ENCODE data around the gene TBK1.

Gene TBK1

DNA sequence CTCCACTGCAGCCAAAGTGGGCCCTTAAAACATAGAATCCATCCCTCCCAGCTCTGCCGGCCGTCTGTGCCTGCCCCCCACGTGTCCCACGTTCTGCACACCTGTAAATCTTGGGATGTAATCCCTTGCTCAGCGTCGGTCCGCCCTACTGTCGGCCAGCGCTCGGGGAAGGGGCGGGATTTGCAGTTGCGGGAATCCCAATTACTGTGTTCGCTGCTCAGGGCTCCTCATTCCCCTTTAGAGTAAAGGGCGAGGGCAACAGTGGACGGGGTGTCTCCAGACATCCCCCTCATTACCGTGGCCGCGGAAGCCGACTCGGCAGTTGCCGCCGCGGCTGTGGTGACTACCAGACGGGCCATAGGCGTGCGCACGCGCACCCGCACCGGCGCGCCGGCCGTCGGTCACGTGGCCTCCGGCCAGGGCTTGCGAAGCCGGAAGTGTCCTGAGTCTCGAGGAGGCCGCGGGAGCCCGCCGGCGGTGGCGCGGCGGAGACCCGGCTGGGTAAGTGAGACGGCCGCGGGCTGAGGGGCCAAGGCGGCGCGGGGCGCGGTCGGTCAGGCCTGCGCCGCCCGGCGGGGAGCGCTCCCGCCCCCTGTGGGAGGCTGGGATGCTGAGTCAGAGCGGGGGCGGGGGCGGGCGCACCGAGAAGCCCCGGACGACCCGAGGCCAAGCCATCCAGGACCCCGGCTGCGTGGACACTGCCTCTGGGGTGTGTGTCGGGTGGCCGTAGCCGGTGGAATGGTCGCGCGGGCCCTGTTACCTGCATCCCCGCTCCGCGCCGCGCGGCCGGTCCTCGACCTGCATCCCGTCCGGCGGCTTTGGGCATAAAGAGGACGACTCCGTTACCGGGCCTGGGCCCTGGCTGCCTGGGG, at the start of gene TBK1:
TBK1 (plus strand) TSS at position 434 of the 872 bp plus-strand sequence. CDS start 3,751 bp downstream, outside the sequence.
- DNase-seq, result peak; percentile 72

DNA sequence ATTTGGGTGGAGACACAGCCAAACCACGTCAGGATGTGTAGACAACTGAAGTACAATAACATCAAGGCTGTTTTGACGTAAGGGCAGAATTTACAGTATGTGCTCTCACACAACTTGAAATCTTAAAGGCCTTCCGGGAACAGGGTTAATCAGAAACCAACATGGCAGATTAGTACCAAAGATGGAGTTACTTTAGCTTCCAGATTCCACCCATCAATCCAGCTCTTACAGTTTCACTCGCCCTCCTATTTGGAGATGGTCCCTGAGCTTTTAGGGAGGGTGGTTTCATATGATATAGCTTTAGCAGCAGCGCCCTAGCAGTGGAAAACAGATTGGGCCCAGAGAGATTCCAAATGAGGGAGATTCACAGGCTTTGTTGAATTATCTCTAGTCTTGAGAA, 49.7 kb upstream of the TBK1 start:
- DNase-seq, result no peak

DNA sequence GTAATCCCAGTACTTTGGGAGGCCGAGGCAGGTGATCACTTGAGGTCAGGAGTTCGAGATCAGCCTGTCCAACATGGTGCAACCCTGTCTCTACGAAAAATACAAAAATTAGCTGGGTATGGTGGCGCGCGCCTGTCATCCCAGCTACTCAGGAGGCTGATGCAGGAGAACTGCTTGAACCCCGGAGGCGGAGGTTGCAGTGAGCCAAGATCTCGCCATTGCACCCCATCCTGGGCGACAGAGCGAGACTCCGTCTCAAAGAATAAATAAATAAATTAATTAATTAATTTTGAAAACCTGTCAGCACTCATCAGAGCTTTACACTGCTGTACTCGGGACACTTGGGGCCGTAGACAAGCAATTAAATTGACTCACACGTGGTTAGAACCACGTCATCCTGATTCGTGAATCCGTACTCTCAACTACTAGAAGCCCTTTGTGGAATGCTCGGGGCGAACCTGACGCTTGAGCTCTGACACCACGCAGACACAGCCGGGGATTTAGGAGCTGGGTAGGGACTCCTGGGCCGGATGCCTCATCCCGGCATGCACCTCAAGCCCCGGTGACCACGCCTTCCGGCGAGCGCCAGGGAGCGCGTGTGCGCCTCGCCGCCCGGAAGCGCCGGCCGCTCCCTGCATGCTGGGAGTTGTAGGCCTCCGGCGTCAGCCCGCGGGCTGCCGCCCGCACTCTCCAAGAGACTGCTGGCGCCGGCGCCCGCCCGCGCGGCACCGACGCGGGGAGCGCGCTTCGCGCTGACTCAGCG, 48.0 kb upstream of the TBK1 start, which contains the start of gene XPOT:
XPOT (plus strand) TSS at position 686 of the 763 bp plus-strand sequence. CDS start 5,644 bp downstream, outside the sequence.
- peak; percentile 95 for DNase-seq

DNA sequence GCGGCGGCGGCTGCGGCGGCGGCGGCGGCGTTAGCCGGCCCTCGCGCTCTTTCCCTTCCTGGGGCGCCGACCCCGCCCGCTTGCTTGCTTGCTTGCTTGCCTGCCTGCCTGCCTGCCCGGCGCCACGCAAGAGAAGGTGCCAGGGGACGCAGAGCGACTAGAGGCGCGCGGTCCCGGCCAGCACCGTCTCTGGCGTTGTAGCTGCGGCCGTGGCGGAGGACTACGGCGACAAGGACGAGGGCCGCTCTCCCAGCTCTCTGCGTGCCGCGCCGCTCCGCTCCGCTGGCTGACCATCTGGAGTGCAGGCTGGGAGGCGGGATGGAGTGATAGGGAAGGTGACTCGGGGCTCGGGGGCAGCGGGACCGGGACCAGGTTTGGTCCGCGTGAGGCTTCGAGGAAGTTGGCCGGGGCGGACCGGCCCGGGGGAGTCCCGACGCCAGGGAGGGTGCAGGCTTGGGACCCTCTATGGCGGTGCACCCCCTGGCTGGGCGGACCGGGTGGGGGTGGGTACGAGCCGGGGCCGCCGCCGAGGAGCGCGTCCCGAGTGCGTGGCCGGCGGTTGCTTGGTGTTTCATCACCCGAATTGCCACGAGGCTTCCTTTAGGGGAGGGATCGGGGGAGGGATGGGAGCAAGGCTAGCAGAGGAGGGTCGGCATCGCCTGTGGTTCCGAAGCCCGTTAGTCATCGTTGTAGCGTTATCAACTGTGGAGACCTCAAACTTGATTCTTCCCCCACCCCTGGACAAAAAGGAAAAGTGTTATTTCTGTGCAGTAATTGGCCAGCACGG, 47.3 kb upstream of the TBK1 start:
- DNase-seq, result peak; percentile 45

DNA sequence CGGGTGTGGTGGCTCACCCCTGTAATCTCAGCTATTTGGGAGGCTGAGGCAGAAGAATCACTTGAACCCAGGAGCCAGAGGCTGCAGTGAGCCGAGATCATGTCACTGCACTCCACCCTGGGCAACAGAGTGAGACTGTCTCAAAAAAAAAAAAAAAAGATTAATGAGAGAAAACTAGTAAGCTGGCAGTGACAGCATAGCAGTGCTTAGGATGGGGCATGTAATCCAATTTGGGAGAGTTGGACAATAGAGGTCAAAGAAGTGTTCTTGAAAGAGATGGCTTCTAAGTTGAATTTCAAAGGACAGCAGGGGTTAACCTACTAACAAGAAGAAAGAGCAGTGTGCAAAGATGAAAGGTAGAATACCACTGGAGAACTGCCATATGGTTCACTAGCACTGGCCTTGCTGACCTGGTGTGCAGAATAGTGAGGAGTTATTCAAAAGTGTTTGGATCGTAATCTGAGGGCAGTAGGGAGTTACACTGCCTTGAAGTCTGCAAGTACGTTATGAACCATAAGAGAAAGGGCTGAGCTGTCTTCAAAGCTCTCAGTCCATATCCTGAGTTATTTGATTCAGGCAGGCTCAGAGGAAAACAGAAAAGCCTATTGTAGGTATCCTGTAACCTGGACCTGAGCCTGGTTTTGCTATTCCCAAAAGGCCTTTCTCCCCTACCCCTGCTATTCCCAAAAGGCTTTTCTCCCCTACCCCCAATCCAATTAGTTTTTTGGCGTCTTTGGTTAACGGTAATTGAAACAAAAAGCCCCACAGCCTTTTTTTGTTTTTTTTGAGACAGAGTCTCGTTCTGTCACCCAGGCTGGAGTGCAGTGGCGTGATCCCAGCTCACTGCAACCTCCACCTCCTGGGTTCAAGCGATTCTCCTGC, 44.3 kb upstream of the TBK1 start:
- no peak for DNase-seq

DNA sequence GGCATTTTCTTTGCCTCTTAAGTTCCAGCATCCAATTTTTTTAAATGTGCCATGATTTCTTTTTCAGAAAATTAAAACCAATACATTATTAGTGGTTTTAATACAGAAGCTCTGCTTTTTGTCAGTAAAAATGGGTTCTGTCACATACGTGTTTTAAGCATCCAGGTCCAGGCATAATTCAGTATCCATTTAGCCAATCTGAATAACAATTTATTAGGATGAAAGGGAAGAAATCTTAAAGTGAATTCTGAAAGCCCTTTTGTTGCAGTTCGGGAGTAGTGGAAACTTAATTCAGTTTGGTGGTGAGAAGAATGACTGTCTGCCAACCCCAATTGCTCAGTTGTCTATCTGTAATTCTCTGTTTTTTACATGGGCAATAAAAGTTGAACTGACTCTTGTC, 40.5 kb upstream of the TBK1 start:
- no peak for DNase-seq

DNA sequence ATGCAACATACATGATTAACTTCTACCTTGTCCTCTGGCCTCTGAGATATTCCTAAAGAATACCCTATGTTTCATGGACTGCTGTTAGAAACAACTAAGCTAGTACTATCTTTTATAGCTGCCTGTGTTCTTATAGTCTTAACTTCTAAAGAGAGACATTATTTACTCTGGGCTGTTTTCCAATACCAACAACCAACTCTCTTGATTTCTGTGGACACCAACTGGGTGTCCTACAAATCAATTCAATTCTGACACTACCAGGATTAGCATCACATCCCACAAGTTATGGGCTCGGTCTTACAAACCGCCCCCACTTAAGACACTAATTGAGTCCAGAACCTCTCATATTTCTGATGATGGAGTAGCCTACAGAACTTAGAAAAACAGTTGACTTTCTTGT, 39.5 kb upstream of the TBK1 start:
- DNase-seq, result no peak

DNA sequence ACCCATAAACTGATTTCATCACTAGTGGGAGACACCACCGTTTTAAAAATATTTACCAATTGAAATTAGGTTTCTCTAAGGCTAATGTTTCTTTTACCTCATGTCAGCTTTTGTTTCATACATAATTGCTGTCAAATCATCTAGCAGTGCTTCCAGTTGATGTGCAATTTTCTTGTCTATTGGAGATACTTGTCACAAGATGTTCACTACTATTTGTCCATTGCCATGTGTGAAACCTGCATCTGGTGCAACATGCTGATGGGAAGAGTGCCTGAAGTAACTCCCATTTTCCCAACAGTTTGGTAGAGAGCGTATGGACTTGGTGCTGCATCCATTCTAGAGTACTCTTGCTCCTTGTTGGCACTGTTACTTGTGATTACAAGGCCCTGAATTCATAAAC, 38.0 kb upstream of the TBK1 start:
- no peak for DNase-seq

DNA sequence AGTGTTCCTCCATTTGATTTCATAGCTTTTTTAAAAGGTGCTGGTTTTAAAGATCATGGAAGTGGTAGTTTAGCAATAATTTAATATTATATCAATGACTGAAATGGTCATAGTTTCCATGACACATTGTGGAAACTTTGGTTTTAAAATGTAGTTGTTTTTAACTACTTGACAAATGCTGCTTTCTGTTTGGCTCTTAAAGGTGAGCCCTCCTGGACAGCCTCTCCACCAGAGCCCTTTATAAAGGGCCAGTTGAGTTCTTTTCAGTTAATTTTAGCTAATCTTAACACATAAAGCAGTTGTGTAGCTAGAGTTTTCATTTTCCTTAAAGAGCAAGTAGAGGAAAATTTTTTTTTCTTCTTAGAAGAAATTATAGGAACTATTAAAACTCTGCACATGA, 33.7 kb upstream of the TBK1 start:
- no peak for DNase-seq

DNA sequence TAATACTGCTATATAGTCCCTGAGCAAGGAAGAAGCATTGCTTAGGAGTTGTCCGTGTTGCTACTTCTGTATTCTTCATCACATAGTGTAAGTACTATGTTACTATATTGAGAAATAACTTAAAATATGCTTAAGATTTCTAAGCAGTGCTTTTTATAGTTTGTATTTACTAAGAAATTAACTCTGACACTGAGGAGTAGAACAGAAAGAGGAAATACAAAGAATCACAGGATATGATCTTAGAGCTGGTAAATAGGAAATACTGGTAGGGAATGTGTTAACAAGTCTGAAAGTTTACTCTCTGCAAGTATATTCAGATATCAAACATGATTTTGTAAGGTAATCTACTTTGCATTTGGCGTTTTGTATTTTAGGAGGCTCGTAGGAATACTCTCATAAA, 32.2 kb upstream of the TBK1 start:
- DNase-seq, result no peak

DNA sequence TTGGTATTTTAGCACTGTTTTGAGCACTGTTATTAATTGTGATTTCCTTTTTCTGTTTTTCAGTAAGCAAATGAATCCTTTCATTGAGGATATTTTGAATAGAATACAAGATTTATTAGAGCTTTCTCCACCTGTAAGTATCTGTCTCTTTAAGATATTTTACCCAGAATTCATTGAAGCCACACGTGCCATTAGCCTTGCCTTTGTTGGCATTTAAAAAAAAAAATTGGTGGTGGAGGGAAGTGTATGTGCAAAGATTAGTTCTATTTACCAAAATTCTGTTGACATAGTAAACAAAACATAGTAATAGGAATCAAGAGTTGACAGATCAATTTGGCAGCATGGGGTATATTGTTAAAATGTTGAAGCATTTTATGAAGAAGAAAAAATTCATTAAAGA, 23.9 kb upstream of the TBK1 start:
- DNase-seq, result no peak

DNA sequence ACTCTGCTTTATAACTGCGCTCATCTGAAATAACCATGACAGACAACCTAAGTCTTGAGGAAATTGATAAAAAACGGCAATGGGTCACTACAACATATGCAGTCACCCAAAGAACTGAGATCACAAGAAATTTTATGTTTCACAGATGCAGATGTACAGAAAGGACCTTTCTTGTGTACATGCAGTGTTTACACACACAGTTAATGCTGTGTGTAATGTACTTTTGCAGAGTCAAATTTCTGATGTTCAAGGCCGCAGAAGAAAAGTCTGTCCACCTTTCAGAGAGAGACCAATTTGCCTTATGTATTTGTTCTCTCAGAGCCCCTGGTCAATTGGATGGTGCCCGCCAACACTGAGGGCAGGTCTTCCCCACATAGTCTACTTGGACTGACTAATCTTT, 23.0 kb upstream of the TBK1 start:
- DNase-seq, result no peak

DNA sequence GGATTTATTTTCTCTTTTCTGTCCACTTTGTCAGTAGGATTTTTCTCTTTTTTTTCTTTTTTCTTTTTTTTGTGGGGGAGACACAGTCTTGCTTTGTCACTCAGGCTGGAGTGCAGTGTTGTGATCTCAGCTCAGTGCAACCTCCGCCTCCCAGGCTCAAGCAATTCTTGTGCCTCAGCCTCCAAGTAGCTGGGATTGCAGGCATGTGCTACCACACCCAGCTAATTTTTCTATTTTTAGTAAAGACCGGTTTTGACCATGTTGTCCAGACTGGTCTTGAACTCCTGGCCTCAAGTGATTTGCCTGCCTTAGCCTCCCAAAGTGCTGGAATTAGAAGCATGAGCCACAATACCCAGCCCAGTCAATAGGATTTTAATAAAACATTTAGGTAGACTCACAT, 21.0 kb upstream of the TBK1 start:
- no peak for DNase-seq

DNA sequence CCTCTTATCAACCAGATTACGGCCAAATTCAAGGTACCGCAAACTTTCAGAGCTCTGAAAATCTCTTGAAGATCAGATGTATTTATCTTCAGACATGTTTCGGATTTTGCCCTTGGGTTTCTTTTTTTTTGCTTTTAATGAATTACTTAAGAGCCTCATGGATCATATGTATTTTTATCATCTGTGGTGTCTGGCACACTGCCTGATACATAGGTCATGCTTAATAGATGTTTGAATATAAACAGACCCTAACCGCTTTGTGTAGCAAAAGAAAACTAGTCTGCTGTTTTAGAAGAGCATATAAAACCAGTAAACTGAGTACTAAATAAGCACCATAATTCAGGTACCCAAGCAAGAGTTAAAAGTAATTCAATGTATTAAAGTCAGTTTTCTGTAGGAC, 20.1 kb upstream of the TBK1 start:
- no peak for DNase-seq

DNA sequence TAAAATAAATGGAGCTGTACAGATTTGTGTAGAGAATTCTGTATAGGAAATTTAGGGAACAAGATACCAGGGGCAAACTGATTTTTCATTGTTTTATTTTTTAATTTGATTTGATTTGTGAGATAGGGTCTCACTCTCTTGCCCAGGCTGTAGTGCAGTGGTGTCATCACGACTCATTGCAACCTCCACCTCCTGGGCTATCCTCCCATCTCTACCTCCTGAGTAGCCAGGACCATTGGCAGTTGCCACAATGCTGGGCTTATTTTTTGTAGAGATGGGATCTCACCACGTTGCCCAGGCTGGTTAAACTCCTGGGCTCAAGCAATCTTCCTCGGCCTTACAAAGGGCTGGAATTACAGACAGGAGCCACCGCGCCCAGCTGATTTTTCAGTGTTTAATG, 18.0 kb upstream of the TBK1 start:
- no peak for DNase-seq

DNA sequence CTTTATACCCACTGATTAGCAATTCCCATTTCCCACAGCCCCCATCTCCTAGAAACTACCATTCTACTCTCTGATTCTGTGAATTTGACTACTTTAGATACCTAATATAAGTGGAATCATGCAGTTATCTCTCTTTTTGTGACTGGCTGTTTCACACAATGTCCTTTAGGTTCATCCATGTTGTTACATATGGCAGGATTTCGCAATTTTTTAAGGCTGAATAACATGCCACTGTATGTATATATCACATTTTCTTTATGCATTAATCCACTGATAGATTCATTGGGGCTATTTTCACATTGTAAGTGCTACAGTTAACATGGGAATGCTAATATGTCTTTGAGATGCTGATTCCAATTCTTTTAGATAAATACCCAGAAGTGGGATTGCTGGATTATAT, 11.8 kb upstream of the TBK1 start:
- DNase-seq, result no peak

DNA sequence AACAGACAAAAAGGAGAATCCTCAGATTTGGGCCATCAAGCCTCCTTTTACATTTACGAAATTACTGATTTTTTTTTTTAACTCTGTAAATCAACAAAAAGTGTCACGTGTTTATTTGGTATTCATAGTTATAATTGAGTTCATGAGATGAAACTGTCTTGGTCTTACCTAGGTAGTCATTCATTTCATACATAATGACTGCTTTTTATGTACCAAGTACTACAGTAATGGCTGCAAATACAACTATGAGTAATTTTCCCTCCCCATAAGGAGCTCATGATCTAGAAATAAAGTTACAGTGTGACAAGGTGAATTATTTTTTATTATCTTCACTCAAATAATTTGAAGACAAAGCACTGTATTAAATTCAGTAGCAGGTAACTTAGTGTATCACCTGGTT, 6.4 kb upstream of the TBK1 start:
- no peak for DNase-seq

DNA sequence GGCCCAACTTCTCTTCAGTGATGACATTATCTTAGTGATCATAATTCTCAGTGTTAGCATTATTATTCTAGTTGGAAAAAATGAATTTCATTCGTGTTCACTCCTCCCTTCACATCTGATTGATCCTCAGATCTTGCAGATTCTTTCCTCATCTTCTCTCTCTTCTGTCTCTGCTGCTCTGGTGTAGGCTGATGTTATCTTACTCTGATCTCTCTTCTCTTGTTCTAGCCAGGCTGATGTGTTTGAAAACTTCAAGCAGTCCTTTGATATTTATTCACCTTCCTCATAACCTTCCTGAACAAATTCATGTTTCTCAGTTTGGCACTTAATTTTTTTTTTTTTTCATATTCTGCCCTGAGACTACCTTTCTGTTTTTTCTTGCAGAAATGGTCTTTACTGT, 5.6 kb upstream of the TBK1 start:
- no peak for DNase-seq

DNA sequence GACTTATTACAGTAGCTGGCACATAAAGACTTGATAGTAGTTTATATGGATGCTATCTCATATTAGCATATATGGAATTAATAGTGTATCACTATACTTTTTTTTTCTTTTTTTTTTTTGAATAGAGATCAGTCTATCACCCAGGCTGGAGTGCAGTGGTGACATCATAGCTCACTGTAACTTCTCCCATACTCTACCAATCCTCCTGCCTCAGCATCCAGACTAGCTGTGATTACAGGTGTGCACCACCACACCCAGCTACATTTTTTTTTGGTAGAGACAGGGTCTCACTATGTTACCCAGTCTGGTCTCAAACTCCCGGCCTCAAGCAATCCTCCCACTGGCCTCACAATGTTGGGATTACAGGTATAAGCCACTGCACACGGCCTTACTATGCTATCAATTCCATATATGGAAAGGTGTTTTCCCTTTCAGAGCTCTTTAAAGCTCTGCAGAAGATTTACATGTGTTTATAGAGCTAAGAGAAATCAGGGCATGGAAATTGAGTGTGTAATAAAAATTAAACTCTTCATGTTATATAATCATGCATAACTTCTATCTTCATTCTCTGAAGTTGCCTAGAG, 1.8 kb upstream of the TBK1 start:
- no peak for DNase-seq

DNA sequence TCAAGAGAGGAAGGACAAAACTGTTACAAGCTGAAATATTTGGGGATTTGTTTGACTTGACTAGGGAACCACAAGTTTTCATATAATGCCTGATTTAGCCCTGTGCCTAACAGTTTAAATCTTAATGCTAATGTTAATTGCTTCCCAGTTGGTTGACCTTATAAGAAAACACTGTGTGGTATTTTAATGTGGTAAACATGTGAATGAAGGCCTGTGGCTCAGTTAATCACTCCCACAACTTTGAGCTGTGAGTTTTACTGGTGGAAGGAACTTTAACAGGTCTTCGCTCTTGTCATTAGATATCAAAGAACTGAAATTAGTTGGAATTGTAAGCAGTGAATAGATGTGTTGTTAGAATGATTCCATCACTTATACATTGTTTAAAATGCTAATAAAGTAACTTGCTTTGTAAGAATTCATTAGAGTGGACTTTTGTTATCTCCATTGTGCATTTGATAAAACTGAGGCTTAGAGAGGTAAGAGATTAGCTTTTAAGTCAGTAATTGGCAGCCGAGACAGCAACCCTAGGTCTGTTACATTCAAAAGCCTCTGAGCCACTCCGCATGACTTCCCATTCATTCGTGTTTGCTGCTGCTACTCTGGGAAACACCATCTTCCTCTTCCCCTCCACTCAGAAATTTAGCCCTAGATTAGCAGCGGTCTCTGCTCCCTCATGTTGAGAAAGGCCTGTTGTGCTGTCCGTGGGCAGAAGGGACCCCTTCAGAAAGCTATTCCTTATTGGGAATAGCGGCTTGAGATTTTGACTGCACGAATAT, 1.0 kb upstream of the TBK1 start:
- no peak for DNase-seq
